ENCODE measurements around the gene SMG5.
"Not testable (repeated sequence)": the region's sequence is repeated elsewhere in the genome, so short reads cannot be mapped to it uniquely, and the experiment has no call there.

Gene SMG5

GRCh38 chr1:156244712-156245111 lies 37.9 kb downstream of the SMG5 start:
- DNase-seq = no peak

- DNase-seq = peak; percentile 26
Measured at GRCh38 chr1:156244126-156244525, 38.5 kb downstream of the SMG5 start.

GRCh38 chr1:156242738-156243137 lies 39.9 kb downstream of the SMG5 start:
- DNase-seq = no peak

- no peak for DNase-seq
Measured at GRCh38 chr1:156241926-156242325, 40.7 kb downstream of the SMG5 start, which contains the start of gene BGLAP. Gene BGLAP (plus strand): TSS chr1:156242184. CDS start chr1:156242232, 48 bp downstream.

GRCh38 chr1:156241311-156241811 lies 41.3 kb downstream of the SMG5 start:
- peak; percentile 30 for DNase-seq

- no peak for DNase-seq
Measured at GRCh38 chr1:156238248-156238647, 44.4 kb downstream of the SMG5 start.

GRCh38 chr1:156236164-156236563 lies 46.5 kb downstream of the SMG5 start:
- DNase-seq = peak; percentile 22

- DNase-seq = no peak
Measured at GRCh38 chr1:156233426-156234127, 49.0 kb downstream of the SMG5 start.

- peak; percentile 48 for DNase-seq
Measured at GRCh38 chr1:156232201-156232894, 50.3 kb downstream of the SMG5 start.

- DNase-seq = no peak
Measured at GRCh38 chr1:156230473-156230837, 52.2 kb downstream of the SMG5 start.

- DNase-seq = no peak
Measured at GRCh38 chr1:156229809-156230472, 52.7 kb downstream of the SMG5 start.

GRCh38 chr1:156228501-156228900 lies 54.1 kb downstream of the SMG5 start:
- no peak for DNase-seq

- DNase-seq = no peak
Measured at GRCh38 chr1:156226782-156227181, 55.8 kb downstream of the SMG5 start.

- DNase-seq = no peak
Measured at GRCh38 chr1:156226116-156226538, 56.5 kb downstream of the SMG5 start.

GRCh38 chr1:156225677-156226014 lies 57.0 kb downstream of the SMG5 start:
- DNase-seq = no peak

GRCh38 chr1:156221986-156222692 lies 60.5 kb downstream of the SMG5 start:
- no peak for DNase-seq

- DNase-seq = no peak
Measured at GRCh38 chr1:156220226-156220625, 62.4 kb downstream of the SMG5 start.

- DNase-seq = no peak
Measured at GRCh38 chr1:156217871-156218270, 64.8 kb downstream of the SMG5 start.

- DNase-seq = not testable (repeated sequence)
Measured at GRCh38 chr1:156216361-156217086, 66.1 kb downstream of the SMG5 start.

GRCh38 chr1:156214024-156214748 lies 68.4 kb downstream of the SMG5 start:
- peak; percentile 78 for DNase-seq

GRCh38 chr1:156213644-156213966 lies 69.0 kb downstream of the SMG5 start:
- no peak for DNase-seq

Measured in DMS53 (cell line).